NK-92 (cell line): ENCODE measurements around the gene MXRA5.
"Not testable (repeated sequence)": the region's sequence is repeated elsewhere in the genome, so short reads cannot be mapped to it uniquely, and the experiment has no call there.

Experiments used
- DNase-seq: peaks from one replicate; lab custom pipeline; 2025; ENCODE audit not compliant: unreplicated experiment; lab: John Stamatoyannopoulos, UW

The MXRA5 gene, protein sequence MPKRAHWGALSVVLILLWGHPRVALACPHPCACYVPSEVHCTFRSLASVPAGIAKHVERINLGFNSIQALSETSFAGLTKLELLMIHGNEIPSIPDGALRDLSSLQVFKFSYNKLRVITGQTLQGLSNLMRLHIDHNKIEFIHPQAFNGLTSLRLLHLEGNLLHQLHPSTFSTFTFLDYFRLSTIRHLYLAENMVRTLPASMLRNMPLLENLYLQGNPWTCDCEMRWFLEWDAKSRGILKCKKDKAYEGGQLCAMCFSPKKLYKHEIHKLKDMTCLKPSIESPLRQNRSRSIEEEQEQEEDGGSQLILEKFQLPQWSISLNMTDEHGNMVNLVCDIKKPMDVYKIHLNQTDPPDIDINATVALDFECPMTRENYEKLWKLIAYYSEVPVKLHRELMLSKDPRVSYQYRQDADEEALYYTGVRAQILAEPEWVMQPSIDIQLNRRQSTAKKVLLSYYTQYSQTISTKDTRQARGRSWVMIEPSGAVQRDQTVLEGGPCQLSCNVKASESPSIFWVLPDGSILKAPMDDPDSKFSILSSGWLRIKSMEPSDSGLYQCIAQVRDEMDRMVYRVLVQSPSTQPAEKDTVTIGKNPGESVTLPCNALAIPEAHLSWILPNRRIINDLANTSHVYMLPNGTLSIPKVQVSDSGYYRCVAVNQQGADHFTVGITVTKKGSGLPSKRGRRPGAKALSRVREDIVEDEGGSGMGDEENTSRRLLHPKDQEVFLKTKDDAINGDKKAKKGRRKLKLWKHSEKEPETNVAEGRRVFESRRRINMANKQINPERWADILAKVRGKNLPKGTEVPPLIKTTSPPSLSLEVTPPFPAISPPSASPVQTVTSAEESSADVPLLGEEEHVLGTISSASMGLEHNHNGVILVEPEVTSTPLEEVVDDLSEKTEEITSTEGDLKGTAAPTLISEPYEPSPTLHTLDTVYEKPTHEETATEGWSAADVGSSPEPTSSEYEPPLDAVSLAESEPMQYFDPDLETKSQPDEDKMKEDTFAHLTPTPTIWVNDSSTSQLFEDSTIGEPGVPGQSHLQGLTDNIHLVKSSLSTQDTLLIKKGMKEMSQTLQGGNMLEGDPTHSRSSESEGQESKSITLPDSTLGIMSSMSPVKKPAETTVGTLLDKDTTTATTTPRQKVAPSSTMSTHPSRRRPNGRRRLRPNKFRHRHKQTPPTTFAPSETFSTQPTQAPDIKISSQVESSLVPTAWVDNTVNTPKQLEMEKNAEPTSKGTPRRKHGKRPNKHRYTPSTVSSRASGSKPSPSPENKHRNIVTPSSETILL (N-terminal part only)

DNA sequence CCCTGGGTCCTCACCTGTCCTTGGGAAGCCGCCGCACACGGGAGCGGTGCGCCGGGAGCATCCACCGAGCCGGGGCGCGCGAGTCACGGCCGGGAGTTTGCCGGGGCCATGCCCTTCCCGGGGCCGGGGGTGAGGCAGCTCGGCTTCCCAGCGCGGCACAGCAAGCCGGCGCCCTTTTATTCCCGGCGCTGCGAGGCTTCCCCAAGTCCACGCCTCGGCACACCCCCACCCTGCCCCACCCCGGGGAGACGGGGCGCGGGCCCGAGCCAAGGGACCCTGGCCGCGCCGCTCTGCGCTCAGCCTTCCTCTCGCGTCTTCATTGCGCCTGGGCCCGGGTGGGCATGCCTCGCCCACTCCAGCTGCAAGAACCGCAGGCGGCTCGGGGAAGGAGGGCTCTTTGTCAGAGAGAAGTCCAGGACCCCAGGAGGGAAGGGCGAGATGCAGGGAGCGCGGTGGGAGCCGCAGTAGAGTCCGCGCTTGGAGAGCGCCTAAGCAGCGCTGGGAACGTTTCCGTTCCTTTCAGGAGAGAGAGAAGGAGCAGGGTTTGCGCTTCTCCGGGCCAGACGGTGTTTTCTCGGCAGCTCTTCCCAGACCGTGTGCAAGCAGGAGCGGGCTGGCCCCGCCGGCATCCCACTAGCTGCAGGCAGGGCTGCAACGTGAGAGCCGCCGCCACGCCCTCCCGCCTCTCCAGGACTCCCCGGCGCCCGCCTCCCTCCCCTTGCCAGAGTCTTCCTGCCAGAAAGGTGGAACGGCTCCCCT, at the start of gene MXRA5:
Gene MXRA5 (minus strand): TSS at position 152 of the 759 bp plus-strand sequence. CDS start 2,819 bp downstream, outside the sequence.
- DNase-seq: no peak

DNA sequence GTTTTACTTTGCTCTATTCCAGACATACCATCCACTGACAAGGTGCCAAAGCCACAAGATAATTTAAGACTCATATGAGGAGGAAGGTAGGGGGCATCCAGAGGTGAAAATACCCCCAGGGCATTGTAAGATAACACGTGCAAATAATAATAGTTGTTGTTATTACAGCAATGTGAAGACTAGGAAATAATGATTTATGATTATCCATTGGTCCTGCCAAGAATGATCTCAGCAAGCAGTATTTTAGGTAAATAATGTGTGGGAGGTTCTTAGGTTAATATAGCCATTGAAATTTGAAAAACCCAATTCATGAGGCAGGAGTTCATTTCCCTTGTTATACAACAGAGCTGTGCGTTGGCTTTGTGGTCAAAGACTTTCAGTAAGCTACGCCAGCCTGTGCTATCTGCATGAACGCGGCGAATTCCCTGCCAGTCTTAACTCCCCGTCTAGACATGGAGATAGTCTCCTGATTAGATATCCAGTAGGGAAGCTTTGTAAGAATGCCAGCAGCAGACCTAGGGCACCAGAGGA, 47.2 kb upstream of the MXRA5 start:
- DNase-seq: no peak

DNA sequence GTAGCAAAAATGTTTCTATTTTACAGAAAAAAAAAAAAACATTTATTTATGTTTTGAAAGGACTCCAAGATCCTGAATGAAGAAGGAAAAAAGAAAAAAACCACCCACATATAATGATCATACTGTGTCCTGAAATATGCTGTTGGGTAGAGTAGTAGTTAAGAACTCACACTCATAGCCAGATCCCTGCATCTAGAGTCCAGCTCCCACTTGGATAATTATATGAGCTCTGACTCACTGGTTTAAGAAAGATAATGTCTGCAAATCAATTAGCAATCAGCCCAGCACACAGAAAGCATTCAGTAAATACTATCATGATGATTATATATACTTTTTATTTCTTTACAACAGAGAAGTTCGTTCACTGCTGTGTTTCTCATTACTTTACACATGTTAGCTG, 46.7 kb upstream of the MXRA5 start:
- DNase-seq: no peak

DNA sequence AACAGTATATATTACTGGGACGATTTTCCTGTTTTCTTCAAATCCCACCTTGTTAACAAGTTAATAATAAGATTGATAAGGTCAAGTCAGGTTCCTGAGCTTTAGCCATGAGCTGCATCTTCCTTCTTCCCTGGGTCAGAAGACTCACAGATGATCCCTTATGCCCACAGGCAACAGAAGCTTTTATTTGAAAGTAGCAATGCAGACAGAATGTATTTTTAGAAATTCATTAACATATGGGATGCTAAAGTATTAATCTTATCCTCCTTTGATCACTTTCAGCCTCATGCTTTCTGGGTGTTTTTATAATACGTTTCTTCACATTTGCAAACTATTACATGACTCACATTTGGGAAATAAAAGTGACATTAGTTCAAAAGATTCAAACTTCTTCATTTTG, 42.0 kb upstream of the MXRA5 start:
- DNase-seq: no peak

DNA sequence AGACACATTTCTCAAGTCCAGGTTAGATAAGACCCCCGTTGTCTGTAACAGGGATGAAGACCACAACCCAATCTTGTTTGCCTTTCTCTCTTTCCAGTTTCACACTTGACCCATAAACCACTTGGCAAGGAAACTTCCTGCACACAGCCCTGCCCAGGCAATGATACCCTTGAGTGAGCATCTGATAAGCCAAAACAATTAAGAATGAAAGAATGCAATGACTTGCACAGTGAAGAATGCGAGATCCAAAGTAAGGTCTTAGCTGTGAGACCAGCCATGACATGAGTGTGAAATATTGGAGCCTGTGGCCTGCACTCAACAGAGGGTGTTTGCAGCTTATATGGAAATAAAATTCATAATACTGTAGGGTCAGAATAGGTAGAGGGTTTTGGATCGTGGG, 37.9 kb upstream of the MXRA5 start:
- no peak for DNase-seq

DNA sequence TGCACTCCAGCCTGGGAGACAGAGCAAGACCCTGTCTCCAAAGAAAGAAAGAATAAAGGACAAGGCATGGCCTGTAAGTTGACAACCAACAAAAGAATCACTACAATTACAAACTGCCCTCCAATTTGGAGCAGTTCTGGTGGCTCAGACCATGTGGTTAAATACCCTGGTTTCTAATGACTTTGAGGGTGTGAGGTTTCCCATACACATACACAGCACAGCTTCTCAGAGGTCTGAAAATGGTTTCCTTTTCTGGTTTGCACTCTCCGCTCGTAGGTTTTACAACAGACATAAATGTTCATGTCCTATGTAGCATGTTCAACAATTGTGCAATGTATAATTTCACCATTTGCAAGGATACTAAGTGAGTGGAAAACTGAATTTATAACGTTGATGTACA, 34.2 kb upstream of the MXRA5 start:
- DNase-seq: no peak

DNA sequence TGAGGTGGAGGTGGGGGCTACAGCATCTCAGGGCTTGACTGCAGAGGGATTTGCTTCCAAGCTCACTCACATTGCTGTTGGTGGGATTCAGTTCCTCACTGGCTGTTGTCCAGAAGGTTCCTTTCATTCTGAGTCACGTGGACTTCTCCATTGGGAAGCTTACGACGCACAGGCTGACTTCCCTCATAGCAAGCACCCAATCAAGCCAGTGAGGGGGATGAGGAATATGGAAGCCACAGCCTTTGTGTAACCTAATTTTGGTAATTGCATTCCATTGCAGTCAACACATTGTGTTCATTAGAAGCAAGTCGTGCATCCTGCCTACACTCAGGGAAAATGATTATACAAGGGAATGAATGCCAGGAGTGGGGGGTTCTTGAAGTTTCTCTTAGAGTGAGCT, 32.7 kb upstream of the MXRA5 start:
- no peak for DNase-seq

DNA sequence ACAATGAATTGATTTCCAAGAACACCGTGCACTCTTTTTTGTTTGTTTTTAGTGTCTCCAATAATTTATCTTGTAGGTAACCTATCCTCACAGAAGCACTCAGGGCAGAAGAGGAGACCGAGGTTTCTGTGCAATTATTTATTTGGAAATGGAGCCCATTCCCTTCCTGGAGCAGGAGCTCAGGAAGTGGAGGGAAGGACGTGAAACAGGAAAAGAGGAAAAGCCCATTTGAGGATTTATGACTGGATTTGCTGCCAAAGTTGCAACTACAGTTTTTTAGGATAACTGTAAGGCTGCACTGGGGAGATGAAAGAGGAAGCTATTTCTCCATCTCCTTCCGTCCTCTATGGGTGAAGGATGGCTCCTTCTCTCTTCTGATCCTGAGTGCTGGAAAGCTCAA, 31.7 kb upstream of the MXRA5 start:
- DNase-seq: no peak

DNA sequence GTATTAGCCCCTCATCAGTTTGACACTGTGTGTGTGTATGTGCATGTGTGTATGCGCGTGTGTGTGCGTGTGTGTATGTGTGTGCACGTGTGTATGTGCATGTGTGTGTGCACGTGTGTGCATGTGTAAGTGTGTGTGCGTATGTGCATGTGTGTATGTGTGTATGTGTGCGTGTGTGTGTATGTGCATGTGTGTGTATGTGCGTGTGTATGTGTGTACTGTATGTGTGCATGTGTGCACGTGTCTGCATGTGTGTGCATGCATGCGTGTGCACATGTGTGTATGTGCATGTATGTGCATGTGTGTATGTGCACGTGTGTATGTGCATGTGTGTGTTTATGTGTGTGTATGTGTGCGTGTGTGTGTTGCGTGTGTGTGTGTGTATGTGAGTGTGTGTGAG, 31.1 kb upstream of the MXRA5 start:
- no peak for DNase-seq

DNA sequence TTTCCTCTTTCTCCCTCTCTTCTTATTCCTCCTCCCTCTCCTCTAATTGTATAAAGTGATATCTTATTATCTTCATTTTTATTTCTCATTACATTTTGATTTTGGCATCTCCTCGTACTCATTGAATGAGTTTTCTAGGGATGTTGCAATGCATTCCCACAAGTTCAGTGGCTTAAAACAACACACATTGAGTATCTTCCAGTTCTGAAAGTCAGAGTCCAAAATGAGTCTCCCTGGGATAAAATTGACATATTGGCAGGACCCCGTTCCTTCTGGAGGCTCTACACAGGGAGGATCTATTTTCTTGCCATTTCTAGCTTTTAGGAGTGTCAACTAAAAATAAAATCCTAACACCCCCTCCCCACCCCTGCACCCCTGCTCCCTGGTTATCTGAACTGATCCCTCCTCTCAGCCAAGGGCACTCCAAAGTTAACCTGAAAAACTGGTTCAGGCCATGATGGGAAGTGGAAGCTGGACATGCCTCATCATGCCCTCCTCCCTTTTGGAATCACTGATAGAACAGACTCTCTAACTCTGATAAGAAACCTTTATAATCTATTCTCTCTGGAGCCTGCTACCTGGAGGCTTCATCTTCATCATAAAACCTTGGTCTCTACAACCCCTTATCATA, 29.5 kb upstream of the MXRA5 start:
- not testable (repeated sequence) for DNase-seq

DNA sequence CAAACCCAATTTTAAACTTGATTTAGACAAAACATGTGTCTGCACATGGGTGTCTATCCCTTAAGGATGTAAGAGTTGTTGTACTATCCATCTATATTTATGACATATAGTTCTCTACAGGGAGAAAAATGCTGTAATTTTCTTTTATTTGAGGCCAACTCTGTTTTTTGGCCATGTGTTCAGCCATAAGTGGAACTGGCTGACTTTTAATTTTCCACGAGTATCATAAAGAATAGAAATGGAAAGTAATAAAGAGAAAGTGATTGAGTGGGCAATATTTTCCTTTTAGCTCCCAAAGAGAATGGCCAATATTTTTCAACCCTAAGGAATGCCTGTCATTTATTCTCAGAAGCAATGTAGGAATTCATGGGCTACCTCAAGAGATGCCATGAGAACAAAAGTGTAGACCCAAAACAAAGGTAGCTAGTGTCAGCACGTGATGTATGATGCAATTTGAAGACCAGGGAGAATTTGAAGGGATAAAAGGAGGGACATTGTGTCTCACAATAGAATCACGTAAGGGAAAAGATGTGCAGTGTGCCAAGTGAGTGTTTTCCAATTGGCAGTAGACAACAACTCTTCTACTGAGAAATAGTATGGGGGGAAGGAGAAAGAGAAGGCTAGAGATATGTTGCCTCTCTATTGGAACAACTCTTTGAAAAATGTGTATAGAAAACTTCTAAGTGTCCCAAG, 27.8 kb upstream of the MXRA5 start:
- no peak for DNase-seq

DNA sequence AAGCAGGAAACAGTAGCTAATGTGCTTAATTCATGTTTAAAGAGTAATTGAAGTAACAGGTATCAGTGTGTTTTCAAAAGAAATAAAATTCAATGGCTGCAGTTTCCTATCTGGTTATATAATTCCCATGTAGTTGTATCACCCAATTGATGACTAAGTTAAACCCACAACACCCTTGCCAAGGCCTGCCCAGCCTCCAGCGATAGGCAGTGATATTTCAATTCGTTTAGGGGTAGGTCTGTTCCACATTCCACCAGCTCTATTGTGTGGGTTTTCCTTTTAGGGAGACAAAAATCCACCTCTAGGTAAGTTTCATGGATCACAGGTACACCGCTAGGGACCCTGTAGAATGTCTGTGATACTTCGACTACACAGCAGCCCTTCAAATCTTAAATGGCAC, 24.7 kb upstream of the MXRA5 start:
- DNase-seq: no peak

DNA sequence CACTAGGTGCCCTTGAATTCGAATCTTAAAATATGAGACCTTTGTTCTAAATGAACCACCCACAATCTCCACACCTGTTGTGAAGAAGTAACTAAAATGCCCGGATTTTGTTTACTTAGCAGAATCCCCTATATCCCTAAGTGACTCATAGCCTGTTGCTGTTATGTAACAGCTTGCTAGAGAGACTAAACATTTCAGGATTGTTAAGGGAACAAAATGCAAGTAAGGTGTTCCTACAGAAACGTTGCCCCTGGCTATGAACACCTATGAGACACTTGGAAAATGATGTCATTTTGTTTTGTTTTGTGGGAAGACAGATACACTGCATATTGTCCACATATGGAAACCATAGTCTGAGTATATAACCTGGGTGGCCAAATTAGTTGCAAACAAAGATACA, 24.2 kb upstream of the MXRA5 start:
- DNase-seq: no peak

DNA sequence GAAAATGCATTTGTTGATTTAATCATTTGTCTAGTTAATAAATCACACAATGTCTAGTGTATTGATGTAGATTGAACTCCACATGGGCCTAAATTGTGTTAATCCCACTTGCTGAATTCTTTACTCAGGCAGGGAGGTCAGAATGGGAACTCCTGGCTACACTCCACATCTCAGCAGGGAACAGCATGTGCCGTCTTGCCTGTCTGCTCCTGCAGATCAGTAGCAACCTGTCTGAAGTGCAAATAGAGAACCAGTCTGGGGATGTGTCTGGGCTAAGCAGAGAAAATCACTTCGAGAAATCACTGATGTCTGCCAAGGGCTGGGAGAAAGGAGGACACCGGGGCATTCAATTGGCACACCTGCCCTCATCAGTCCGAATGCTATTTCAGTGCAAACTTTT, 16.5 kb upstream of the MXRA5 start:
- no peak for DNase-seq

DNA sequence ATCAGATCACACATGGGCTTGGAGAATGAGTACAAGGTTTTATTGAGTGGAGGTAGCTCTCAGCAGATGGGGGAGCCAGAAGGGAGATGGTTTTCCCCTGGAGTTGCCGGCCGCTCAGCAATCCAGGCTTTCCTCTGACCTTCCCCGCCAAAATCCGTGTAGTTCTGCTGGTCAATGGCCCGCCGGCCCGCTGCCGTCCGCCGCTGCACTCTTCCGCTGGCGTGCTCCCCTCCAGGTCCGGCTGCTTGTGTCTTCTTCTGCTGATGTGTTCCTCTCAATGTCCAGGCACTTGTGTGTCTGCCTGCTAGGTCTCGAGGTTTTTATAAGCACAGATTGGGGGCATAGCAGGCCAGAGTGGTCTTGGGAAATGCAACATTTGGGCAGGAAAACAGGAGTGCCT, 14.4 kb upstream of the MXRA5 start:
- DNase-seq: no peak

DNA sequence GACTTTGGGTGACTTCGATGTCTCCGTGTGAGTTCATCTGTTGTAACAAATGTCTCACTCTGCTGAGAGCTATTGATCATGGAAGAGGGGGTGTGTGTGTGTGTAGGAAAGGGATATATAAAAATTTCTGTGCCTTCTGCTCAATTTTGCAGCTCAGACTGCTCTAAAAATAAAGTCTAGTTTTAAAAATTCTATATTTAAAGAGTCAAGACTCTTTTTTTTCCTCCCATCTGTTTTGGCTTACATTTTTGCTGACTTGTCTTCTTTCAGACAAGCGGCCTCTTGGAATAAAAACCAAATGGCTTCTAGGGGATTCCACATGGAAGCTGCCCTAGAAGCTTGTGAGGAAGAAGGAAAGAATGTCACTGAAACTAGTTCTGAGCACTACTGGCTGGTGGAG, 6.3 kb upstream of the MXRA5 start:
- DNase-seq: not testable (repeated sequence)

DNA sequence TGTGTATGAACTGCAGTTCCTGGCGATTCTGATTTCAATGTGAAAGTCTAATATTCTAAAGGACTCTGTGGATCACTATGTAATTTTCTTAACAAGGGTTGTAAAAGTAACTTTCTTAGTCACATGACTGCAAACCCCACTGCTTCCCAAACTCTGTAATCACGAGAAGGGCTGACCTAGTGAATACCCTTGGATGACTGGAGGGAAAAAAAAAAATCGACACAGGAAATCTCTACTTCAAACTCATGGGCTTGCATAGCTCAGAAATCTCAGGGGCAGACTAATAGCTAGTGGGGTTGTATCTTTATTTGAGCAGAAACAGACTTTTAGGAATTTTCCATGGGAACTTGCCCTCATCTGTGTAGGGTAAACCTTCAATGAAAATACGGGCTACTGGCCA, 4.8 kb upstream of the MXRA5 start:
- DNase-seq: no peak

DNA sequence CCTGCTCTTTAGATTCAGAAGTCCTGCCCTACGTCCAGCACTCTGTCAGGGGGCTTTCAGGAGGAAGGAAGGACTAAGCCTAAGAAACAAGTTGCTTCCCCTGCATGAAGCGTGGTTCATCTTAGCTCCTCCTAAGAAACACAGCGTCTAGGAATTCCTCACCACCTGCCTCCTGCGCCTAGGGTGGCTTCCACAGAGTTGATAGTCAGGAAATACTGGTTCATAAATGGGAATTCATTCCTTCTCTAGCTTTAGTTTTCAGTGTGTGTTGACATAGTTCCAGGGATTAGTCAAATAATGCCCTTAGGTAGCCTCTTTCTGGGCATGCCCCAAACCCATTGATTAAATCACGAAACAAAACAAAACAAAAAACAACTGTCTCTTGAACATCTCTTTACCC, 1.7 kb upstream of the MXRA5 start:
- no peak for DNase-seq
